ENCODE measurements around the gene BRCA2.
A peak's percentile ranks its signal among the peaks of the same experiment; 100 is the strongest.

Gene BRCA2

DNA sequence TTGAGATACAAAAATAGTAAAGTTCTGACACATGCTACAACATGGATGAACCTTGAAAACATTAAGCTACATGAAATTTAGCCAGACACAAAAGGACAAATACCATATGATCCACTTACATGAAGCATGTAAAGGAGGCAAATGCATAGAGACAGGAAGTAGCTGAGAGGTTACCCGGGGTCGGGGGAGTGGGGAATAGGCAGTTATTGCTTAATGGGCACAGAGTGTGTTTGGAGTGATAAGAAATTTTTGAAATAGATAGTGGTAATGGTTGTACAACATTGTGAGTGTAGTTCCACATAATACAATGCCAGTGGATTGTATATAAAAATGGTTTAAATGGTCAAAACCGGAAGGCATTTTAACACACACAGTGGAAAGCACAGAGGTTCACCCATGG lies 108.3 kb downstream of the BRCA2 start:
- DNase-seq = no peak
- intact Hi-C loops (cut with DNase I) = loop anchor here (10.0 kb wide), 2 partner anchors 109 to 111 kb away; partner anchors contain the start of genes BRCA2, N4BP2L2 and ZAR1L

DNA sequence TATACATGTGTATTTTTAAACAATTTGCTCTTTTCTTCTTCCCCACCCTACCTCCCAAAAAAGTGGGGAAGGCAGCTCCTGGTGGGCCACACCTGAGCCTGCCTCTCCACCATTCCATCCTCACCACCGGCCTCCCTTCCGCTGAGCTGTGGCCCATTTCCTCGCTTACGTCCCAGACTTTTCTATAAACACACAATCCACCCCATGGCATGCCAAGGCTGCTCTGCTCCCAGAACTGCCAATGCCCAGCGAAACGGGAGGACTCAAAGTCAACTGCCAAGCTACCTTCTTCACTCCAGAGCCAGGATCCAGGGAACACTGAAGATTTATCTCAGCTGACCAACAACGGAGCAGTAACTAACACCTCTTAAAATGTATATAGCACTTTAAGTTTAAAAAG lies 109.8 kb downstream of the BRCA2 start:
- intact Hi-C loops (cut with DNase I) = loop anchor here (10.0 kb wide), 2 partner anchors 110 kb away; partner anchors contain the start of genes BRCA2, N4BP2L2 and ZAR1L
- DNase-seq = peak in 1 of 42 donors; percentile 46

DNA sequence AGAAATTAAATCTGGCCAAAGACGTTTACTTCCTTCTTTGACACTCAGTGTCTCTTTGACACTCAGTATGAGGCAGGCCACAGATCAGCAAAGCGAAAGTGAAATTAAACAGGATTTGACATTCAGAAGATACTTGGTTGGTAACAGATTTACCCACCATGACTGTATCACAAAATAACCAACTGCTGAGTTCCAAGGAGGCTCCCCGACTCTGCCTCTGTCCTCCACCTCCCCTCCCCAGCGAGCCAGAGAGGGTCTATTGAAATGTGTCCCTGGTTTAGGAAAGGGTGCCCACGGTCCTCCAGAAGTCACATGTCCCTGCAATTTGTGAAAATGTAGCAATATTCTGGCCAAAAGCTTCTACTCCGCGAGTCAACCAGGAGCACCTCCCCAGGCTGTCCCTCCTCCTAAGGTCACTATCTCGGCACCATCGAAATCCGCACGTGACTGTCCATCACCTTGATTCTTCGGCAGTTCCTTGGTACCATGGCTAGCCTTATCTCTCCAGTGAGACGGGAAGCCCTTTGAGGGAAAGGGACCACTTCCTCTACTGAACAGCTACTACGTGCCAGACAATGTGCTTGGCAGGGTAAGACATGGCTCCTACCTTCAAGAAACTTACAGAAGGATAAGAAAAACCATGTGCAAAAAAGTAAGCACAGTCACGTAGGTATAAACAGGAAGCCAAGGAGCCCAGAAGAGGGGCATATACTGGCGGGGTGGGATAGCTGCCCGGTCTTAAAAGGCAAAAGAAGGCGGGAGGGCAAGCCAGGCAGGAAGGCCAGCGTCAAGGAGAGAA lies 111.1 kb downstream of the BRCA2 start:
- intact Hi-C loops (cut with DNase I) = loop anchor here (10.0 kb wide), 2 partner anchors 108 to 112 kb away; partner anchors contain the start of genes BRCA2, N4BP2L2 and ZAR1L
- peak in 8 of 42 donors; percentile 11 to 47 (median 26) for DNase-seq

DNA sequence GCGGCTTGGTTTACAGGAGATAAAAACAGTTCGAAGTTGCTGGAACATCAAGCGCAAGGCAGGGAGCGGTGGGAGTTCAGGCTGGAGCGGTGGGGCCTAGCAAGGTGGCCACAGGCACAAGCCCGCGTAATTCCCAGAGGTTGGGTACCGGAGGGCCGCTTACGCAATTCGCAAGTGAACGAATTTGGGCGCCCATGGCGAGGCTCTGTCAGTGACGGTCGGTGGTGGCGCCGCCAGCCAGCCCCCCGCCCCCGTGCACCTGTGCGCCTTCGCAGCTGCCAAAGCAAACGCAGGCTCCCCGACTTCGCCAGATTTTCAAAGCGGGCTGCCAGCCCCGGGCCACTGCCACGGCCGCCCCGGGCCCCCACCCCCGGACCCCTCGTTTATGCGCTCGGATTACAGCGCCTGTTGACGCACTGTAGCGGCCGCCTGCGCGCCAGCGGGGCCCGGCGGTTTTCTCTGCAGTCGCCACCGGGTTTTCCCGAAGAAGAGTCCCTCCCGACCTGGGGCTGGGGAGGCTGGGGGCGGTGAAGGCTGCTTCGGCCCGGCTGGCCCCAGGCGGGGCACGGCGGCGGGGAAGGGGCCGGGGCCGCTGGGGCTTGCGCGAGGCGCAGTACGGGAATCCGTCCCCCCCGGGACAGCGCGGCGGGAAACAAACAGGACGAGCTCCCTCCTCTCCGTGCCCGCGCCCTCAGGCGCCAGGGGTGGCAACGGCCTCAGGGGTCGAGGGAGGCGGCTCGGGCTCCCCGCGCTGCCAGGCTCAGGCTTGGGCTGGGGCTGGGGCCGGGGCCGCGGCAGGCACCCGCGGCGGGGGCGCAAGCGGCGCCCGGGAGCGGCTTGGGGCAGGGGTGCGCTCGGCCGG lies 111.9 kb downstream of the BRCA2 start:
- intact Hi-C loops (cut with DNase I) = loop anchor here (10.0 kb wide), 2 partner anchors 108 to 112 kb away; partner anchors contain the start of genes BRCA2, N4BP2L2 and ZAR1L
- peak in 40 of 42 donors; percentile 44 to 83 (median 60) for DNase-seq

DNA sequence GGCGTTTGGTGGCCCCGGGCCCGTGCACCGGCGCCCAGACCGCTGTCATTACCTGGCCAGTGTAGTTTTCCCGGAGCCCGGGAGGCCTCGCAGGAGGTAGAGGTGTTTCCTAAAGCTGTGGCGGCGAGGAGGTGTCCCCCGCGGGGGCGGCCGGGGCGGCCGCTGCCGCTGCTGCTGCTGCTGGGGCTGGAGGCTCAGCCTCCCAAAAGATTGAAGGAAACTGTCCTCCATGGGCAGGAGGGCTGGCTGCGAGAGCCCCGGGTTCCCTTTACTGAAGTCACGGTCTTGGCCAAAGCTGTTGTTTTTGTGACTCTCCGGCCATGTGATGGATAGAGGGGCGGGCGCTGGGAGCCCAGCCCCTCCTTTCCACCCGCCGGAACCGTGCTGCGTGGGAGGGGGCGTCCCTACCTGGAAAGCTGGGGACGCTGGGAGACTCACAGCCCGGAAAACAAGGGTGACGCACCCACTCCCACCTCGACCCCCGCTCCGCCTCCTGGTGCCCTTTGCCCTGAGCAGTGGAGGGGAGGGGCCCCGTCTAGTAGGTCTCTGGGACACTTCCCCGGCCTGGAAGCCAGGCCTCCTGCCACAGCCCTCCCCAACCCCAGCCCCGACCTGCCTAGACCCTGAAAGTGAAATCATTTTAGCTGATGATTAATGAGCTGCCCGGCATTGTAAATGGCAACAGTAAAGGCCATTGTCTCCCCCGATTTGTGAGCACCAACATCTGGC lies 112.7 kb downstream of the BRCA2 start, which contains the start of gene N4BP2L1:
TSS of gene N4BP2L1 (minus strand) at position 279 of the 729 bp plus-strand sequence. CDS start at position 231, 48 bp downstream.
- intact Hi-C loops (cut with DNase I) = loop anchor here (10.0 kb wide), 2 partner anchors 107 to 113 kb away; partner anchors contain the start of genes BRCA2, N4BP2L2 and ZAR1L
- peak; percentile 69 to 91 (median 84) for DNase-seq

DNA sequence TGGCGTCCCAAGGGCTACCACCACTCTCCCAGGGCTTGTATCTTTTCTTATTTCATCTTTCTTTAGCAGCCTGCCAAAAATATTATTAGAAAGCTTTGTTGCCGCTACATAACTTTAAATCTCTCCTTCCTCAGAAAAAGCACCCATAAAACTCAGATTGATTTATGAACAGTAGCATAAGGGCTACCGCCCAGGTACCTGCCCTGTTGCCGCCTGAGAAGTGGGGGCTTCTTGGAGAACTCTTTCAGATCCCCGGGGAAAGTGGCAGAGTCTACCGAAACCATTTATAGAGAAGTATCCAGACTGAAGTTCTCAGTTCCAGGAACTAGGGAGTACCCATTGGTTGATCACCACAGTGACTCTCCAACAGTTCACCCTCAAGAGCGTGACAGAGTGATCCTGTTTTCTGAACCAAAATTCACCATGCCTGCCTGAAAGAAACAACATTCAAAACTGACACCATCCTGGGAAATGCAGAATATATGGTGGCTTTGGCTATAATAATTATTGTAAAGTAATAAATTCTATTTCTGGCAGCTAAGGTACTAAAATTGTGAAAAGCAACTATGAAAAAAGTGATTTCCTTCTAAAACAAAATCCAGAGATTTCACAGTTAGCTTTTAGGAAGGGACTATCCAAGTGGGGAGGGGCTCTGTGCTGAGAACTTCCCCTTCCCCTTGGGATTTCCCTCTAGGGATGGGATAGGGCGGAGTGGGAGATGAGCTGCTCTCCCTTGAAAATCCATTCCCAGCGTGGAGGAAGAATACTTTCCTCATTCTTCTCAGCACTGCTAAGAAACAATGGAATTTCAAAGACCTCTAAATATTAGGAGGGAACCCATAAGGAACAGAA lies 113.5 kb downstream of the BRCA2 start:
- intact Hi-C loops (cut with DNase I) = loop anchor here (10.0 kb wide), 2 partner anchors 106 to 114 kb away; partner anchors contain the start of genes BRCA2, N4BP2L2 and ZAR1L
- peak in 11 of 42 donors; percentile 8 to 47 (median 22) for DNase-seq

DNA sequence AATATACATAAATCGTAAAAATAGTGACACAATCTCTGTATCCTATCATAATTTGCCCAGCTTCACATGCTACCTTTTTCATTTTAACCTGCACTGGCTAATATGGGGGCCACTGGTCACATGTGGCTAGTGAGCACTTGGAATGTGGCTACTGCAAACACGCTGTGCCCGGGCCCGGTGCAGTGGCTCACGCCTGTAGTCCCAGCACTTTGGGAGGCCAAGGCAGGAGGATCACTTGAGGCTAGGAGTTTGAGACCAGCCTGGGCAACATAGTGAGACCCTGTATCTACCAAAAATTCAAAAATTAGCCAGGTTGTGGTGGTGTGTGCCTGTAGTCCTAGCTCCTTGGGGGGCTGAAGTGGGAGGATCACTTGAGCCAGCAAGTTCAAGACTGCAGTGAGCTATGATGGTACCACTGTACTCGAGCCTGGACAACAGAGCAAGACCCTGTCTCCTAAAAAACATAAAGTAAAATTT lies 114.2 kb downstream of the BRCA2 start:
- intact Hi-C loops (cut with DNase I) = loop anchor here (10.0 kb wide), 2 partner anchors 105 to 115 kb away; partner anchors contain the start of genes BRCA2, N4BP2L2 and ZAR1L
- DNase-seq = peak in 2 of 42 donors; percentile 10 to 25

DNA sequence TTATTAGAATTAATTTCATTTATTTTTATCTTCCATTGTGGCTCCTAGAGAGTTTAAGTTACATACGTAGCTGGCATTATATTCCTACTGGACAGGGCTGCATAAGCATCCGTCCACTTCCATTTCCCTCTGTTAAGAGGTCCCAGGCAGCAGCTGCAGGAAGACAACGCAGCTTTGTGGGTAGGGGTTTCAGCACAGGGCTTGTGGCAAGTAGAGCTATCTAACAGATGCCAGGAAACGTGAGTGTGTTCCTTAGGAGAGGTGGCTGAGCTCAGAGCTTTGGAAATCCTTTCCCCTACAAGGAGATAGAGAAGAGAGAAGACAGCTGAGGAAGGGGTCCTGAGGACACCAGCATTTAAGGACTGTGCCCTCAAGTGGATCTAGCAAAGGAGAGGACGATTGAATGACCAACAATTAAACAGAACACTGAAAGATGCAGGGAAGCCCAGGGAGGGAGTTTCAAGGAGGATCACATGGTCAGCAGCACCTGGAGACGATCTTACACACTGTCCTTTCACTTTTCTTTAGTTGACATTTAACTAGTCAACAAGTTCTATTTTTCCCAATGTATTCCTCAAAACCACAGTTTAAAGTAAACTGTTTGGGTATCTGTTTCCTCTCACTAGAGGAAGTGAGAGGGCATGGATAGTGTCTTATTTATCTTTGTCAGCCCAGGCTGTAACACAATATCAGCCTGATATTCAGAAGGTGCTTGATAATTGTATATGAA lies 114.9 kb downstream of the BRCA2 start:
- intact Hi-C loops (cut with DNase I) = no loop called here

DNA sequence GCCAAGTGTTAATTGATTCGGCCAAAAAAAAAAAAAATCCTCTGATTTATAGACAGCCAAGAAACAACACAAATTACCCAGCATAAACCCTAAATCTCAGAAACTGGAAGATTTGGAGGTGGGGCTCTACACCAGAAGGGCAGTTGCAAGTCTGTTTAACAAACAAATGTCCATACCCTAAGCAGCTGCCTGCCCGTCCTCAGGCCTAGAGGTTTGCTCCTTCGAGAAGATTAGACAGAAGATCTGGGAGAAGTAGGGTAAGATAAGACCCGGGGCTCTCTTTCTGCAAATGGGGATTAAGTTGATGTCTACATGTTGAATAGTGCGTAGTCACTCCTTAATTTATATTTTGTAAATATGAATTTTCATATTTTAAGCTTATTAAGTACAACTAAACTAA lies 116.1 kb downstream of the BRCA2 start:
- intact Hi-C loops (cut with DNase I) = no loop called here

More for the DNA sequence above, 114.9 kb downstream of the BRCA2 start:
- peak in 2 of 42 donors; percentile 33 to 38 for DNase-seq

DNA sequence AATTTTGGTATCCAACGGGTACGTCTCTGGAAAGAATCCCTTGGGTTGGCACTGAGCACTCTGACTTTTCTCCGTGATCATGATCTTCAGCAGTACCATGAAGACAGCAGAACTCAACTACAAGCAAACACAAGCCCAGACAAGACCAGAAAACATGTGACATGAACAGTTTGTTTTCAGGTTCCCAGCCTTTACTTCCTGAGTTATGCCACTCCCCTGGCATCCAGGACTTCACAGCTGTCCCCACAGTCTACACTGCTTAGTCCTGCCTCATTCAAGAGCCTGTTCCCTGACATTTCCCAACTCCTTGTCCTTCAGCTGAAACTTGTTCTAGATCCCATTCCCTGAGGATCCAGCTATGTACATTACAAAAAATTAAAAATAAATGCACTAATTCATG lies 117.5 kb downstream of the BRCA2 start:
- intact Hi-C loops (cut with DNase I) = no loop called here
- DNase-seq = no peak

More for the DNA sequence above, 116.1 kb downstream of the BRCA2 start:
- DNase-seq = peak in 2 of 42 donors; percentile 18 to 31

DNA sequence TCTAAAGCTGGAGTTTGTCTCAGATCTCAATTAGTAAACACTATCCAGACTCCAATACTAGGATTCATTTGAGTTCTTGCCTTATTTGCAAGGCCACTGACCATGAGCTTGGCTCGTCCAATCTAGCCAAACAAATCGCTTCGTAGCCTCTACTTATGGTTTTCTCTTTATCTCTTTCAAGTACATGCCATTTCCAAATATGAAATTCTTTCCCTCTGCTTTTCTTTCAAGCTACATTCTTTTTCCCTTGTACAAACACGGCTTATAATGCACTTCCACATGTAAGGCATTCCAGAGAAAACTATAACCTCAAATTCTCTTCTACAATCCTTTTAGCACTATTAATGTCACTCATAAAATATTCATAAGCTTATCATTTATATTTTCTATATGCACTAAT lies 123.6 kb downstream of the BRCA2 start:
- DNase-seq = no peak
- intact Hi-C loops (cut with DNase I) = no loop called here

DNA sequence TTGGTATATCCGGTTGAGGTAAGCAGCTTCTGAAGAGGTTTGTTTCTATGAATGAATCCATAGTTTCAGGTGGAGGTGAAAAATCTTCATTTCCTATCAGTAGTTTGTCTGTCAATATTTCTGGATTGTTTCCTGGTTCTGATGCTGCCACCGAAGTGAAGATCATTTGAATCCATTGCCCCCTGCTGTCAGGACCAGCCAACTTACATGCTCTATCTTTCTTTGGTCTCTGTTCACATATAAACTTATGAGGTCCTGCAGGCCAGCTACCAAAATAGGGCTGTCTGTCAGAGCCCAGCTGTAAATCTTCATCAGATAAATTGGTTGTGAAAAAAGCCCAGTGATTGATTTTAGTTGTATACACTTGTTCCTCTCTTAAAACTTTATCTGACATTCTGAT lies 127.8 kb downstream of the BRCA2 start:
- DNase-seq = peak in 27 of 42 donors; percentile 18 to 69 (median 41)
- intact Hi-C loops (cut with DNase I) = no loop called here

DNA sequence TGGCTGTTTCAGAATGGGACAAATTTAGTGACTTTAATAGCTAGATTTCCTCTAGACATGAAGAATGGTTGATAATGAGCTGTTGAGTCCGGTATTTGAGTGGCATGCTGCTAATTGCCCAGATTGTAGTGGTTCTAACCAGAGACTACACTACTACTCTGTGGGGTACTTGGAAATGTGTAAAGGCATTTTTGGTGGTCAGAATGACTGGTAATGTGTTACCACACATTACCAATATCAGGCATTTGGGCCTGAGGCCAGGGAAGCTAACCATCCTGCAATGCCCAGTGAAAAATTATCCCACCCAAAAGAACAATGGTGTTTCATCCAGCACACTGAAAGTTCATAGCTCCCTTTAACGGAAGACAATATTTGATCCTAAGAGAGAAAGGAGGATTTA lies 130.2 kb downstream of the BRCA2 start:
- intact Hi-C loops (cut with DNase I) = no loop called here
- no peak for DNase-seq

DNA sequence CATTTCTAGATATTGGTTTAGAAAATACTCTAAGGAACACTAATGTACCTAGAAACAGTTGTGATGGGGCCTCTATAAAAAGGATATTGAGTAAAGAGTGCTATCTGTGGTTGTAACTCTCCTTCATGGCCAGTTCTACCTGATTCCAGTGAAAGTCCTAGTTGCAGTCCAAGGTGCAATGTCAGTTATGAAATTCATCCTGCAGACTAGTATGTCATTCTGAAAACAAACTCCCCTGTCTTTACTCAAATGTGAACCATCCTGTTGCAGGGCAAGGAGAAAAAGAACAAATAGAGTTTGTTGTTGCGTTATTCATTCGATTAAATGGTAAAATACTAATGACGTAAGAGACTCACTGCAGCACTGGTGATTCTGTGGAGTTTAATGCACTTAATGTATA lies 130.9 kb downstream of the BRCA2 start:
- intact Hi-C loops (cut with DNase I) = no loop called here
- DNase-seq = no peak

DNA sequence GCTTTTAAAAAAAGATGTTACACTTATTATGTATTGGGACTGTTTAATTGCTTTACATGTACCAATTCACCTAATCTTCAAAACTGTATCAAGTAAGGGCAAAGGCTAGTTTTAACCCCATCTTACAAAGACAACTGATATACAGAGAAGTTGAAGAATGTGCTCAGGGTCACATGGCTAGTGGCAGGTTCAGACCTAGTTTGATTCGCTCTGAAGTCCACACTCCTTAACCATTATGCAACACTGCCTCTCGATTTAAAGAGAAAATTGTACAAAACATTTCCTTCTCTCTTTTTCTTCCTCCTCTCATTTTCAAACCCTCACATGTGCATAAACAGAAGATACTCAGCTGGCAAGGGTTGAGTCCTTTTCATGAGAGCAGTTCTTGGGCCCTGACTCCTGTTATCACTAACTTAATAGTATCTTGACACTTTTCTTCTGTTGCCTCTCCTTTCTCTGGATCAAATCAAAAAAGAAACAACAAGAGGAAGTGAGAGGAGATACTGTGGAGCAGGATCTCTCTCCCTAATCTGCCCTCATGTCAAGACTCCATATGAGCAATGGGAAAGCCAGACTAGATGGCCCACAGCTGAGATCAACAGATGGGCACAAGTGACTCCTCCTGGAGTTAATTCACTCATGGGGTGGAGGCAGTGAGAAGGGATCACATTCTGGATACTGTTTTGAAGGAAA lies 131.6 kb downstream of the BRCA2 start:
- no peak for DNase-seq
- intact Hi-C loops (cut with DNase I) = no loop called here
